HG03139 (cell line): Measurements from ENCODE around the gene PROKR2.

ENCODE experiments used
- ATAC-seq: cut with Tn5 transposase; IDR thresholded peaks from one replicate; pipeline ENCODE4 v1.9.1; 2021; ENCODE audit not compliant: unreplicated experiment

Gene PROKR2

DNA sequence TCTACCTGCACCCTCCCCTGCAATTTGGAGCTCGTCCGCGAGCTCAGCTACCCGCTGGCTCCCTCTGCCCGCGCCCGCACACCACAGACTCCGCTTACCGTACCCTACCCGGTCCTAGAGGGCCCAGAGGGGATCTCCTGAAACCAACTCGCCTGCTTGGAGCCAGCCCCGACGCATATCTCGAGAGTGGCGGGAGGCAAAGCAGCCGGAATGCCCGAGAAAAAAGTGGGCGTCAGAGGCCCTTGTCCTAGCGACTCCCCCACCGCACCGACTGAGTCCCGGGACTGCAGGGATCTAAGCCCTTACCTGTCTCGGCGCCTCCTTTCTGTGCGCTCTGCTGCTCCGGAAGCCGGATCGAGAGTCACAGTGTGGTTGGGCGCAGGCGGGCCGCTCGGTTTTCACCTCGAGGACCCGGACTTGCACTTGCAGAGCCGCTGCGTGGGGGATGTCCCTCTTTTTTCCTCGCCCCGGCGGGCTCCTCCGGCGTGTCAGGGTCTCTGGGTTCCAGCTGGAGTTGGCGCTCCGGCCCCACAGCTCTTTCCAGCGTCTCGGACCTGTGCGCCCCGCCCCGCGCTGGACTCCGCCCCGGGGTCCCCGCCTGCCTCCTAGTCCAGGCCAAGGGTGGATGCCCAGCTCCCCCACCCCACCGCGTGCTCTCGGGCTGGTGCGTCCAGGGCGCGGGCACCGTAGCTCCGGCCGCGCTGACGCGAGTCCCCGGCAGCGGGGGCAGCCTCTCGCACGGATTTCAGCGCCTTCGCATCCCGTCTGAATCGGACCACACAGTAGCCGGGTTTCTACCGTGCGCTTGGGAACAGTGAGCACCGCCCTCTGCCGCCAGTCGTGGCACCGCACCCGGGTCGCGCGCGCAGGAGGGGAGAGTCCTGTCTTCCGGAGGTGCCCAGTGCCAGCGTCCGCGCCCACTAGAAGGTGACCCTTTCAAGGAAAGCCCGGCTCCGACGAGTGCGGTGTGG, at the start of gene PROKR2:
Gene PROKR2, minus strand, starts transcription at position 767 of the 971 bp plus-strand sequence. CDS start 2,585 bp downstream, outside the sequence.
- no peak for ATAC-seq

DNA sequence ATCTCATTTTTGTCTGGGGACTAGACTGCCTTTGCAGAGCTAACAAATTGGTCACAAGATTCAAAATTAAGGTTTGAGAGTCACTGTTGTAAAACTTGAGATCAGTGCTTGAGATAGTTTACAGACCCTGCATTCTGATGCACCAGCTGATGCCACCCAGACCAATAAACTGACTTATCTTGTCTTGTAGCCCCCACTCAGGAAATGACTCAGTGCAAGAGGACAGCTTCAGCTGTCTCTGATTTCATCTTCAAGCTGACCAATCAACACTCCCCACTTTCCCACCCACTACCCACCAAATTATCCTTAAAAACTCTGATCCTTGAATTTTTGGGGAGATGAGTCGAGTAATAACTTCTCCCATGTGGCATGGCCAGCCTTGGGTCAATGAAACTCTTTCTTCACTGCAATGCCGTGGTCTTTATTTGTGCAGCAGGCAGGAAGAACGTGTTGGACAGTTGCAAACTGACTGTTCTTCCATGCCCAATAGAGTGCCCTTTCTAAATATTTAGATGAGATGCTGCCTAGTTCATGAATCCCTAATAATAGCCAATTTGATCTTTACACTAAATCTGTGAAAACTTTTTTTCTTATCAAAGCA, 48.3 kb upstream of the PROKR2 start:
- ATAC-seq = no peak

- no peak for ATAC-seq
These were observed 47.5 kb upstream of the PROKR2 start for GRCh38 chr20:5364136-5364821.

GRCh38 chr20:5362771-5363170, 46.0 kb upstream of the PROKR2 start:
- ATAC-seq = no peak

- no peak for ATAC-seq
These were observed 44.4 kb upstream of the PROKR2 start for GRCh38 chr20:5361176-5361575.

GRCh38 chr20:5357946-5358345, 41.2 kb upstream of the PROKR2 start:
- ATAC-seq = no peak

GRCh38 chr20:5356941-5357340, 40.2 kb upstream of the PROKR2 start:
- ATAC-seq = no peak

DNA sequence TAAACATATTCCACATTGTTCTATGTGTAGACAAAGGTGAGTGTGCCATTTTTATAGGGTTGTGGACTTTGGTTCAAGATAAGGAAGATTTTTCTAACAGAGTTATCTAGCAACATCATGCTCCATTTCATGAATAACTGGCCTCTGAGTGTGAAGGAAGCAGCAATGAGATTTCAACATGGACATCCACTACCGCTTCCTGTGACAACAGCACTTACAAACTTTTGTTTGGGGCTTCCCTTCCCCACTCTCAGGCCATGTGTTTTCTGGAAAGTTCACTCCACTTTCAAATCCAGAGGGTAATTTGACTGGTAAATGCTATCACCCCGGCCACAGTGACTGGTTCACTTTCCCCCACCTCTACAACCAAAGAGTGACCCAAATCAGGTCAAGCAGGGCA, 38.1 kb upstream of the PROKR2 start:
- ATAC-seq = no peak

DNA sequence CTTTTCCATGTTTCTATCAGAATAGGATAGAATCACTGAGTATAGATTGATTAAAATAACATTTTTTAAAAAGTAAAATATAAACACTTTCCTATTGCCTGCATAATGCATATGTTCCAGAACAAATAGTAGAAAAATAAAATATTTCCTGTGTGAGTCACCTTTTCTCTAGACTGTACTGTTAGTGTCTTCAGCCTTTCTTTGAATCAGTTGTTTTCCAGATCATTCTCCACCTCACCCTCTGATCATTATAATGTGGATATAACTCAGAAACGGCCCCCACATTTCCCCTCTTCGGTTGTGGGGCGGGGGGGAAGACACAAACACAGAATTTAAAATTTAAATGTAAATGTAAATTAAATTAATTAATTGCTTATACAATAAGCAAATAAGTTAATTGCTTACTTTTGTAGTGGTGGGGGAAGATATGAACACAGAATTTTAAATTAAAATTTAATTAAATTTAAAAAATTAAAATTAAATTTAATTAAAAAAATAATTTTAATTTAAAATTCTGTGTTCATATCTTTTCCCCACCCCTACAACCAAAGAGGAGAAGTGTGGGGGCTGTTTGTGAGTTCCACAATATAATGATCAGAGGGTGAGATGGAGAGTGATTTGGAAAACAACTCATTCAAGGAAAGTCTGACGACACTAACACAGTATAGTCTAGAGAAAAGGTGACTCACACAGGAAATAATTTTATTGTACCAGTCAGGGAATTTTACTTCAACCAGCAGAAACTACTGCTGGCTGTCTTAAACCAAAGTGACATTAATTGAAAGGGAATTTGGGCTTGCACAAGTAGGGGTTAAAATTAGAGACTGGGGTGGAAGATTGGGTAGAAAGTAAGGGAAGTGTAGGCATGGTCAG, 37.1 kb upstream of the PROKR2 start:
- ATAC-seq = no peak

- ATAC-seq = no peak
These were observed 32.7 kb upstream of the PROKR2 start for GRCh38 chr20:5349448-5349847.

- ATAC-seq = no peak
These were observed 25.3 kb upstream of the PROKR2 start for GRCh38 chr20:5342021-5342420.

- no peak for ATAC-seq
These were observed 14.6 kb upstream of the PROKR2 start for GRCh38 chr20:5331340-5331739.

- no peak for ATAC-seq
These were observed 11.5 kb upstream of the PROKR2 start for GRCh38 chr20:5328268-5328667.

GRCh38 chr20:5327356-5327755, 10.6 kb upstream of the PROKR2 start:
- no peak for ATAC-seq

GRCh38 chr20:5315807-5316187, 957 bp downstream of the PROKR2 start:
- ATAC-seq = no peak

GRCh38 chr20:5313916-5314315, 2.8 kb downstream of the PROKR2 start:
- no peak for ATAC-seq

DNA sequence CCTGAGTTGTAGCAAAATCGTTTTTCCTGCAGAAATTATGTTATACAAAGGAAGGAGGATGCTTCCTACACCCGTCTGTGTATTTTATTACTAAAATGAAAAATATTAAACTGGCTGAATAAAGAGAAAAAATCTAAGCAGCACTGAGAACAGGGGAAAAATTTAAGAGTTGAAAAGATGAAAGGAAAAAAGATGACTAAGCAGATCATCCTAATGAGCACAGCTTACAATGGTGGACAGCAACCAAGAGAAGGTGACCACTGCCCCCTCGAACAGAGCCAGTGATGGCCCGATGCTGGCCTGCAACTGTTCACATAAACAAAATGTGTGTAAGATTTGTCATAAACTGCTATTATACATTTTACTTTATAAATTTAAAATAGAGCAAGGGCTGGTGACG, 4.2 kb downstream of the PROKR2 start:
- no peak for ATAC-seq

- no peak for ATAC-seq
These were observed 6.8 kb downstream of the PROKR2 start for GRCh38 chr20:5309971-5310370.

DNA sequence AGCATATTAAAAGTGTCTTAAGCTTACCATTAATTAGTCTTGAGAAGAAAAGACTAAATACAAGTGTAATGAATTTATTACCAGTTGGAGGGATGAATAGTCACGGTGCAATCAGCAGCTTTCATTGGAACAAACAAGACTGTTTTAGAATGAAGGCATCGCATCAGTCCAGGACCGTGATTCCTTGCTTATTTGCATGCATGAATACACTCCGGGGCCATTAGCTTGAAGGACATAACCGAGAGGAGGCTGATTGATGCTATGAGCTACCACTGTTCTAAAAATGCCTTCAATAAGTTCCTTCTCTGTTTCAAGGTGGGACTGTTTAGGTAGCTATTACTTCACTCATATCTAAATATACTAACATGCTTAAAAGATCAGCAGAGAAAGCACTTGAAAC, 17.9 kb downstream of the PROKR2 start:
- ATAC-seq = no peak

GRCh38 chr20:5297280-5298004, 19.3 kb downstream of the PROKR2 start:
- ATAC-seq = no peak
